Mesendoderm (in vitro differentiated cells): Measurements from ENCODE around the gene UBE2I.

ENCODE experiments used
- DNase-seq: peaks from one replicate; pipeline ENCODE4 v3.0.0; 2013
- H2AK5ac ChIP-seq: 2 replicates; pipeline ENCODE4 v1.6.1; 2013; ENCODE audit warnings: low read length, inconsistent platforms
- H2BK120ac ChIP-seq: 2 replicates; pipeline ENCODE4 v1.6.1; 2013; ENCODE audit warnings: low read depth, mild to moderate bottlenecking, low read length, moderate library complexity, mixed read lengths
- H2BK15ac ChIP-seq: replicated peaks from 2 replicates; pipeline ENCODE4 v1.6.1; 2013; ENCODE audit warnings: low read depth, mild to moderate bottlenecking, moderate library complexity
- H2BK5ac ChIP-seq: 2 replicates; pipeline ENCODE4 v1.6.1; 2013; ENCODE audit warnings: low read length, inconsistent platforms
- H3K18ac ChIP-seq: 2 replicates; pipeline ENCODE4 v1.6.1; 2013; ENCODE audit warnings: mild to moderate bottlenecking, low read length, mixed read lengths
- H3K23ac ChIP-seq: one replicate; pipeline ENCODE4 v1.6.1; 2013; ENCODE audit warnings: low read length
- H3K27ac ChIP-seq: 2 replicates; pipeline ENCODE4 v1.5.1; 2013; ENCODE audit warnings: low read depth, mild to moderate bottlenecking, inconsistent platforms, low read length, moderate library complexity
- H3K27me3 ChIP-seq: 2 replicates; pipeline ENCODE4 v1.6.1; 2013; ENCODE audit warnings: low read length, control low read depth, mild to moderate bottlenecking, inconsistent platforms; ENCODE audit not compliant: insufficient read depth, poor library complexity
- H3K36me3 ChIP-seq: 2 replicates; pipeline ENCODE4 v1.6.1; 2013; ENCODE audit warnings: low read length, inconsistent platforms; ENCODE audit not compliant: control insufficient read depth, insufficient read depth
- H3K4ac ChIP-seq: one replicate; pipeline ENCODE4 v1.6.1; 2013; ENCODE audit warnings: low read depth, mild to moderate bottlenecking, low read length, moderate library complexity
- H3K4me1 ChIP-seq: 2 replicates; pipeline ENCODE4 v1.6.1; 2013; ENCODE audit warnings: low read depth, low read length, inconsistent platforms; ENCODE audit not compliant: control insufficient read depth
- H3K4me2 ChIP-seq: 2 replicates; pipeline ENCODE4 v1.6.1; 2013; ENCODE audit warnings: low read length
- H3K4me3 ChIP-seq: 2 replicates; pipeline ENCODE4 v1.5.1; 2013; ENCODE audit warnings: mild to moderate bottlenecking, low read length
- H3K56ac ChIP-seq: one replicate; pipeline ENCODE4 v1.6.1; 2013; ENCODE audit warnings: low read length
- H3K79me1 ChIP-seq: 2 replicates; pipeline ENCODE4 v1.6.1; 2013; ENCODE audit warnings: low read length, inconsistent platforms
- H3K79me2 ChIP-seq: 2 replicates; pipeline ENCODE4 v1.6.1; 2013; ENCODE audit warnings: mild to moderate bottlenecking, low read length; ENCODE audit not compliant: control insufficient read depth, insufficient read depth
- H3K9ac ChIP-seq: 2 replicates; pipeline ENCODE4 v1.6.1; 2013; ENCODE audit warnings: low read length, inconsistent platforms
- H4K5ac ChIP-seq: one replicate; pipeline ENCODE4 v1.6.1; 2013; ENCODE audit warnings: low read length
- H4K8ac ChIP-seq: one replicate; pipeline ENCODE4 v1.6.1; 2013; ENCODE audit warnings: low read depth, mild to moderate bottlenecking, control low read depth, low read length, moderate library complexity
- WGBS: extraction: QIAGEN DNeasy Blood & Tissue Kit; methylation state at CpG from one replicate; pipeline ENCODE4 v1.1.7; 2013; ENCODE audit warnings: low lambda C conversion rate, missing lambda C conversion rate; ENCODE audit not compliant: insufficient coverage; ENCODE audit errors: extremely low coverage; 5-methylcytosine and 5-hydroxymethylcytosine counted together

UBE2I gene

DNA sequence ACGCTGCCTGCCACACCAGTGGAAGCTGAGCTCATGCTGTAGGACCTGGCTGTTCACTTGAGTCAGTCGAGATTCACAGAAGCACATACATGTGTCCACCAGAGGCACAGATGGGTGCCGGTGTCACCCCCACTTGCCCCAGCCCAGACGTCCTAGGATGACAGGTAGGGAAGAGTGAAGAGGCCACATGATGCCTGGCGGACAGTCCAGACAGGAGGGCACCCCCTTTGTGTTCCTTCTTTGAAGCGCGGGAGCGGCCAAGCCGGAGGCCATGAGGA lies 8.8 kb downstream of the UBE2I start:
- H3K79me1 ChIP-seq: peaks cover 26% of the 10 kb centered on the region
- H3K9ac ChIP-seq: no peak overlapping the region
- H3K23ac ChIP-seq: no peak overlapping the region
- H3K27ac ChIP-seq: no peak overlapping the region
- H2BK5ac ChIP-seq: no peak overlapping the region
- H3K56ac ChIP-seq: no peak overlapping the region
- H3K18ac ChIP-seq: no peak overlapping the region
- H3K4me1 ChIP-seq: no peaks in the 10 kb centered on the region
- no peak overlapping the region for H2BK120ac ChIP-seq
- no peak overlapping the region for H2AK5ac ChIP-seq
- H3K36me3 ChIP-seq: peaks cover 37% of the 10 kb centered on the region
- H3K79me2 ChIP-seq: peaks cover 31% of the 10 kb centered on the region
- no peak overlapping the region for H2BK15ac ChIP-seq
- H3K27me3 ChIP-seq: no peaks in the 10 kb centered on the region
- H3K4me2 ChIP-seq: no peak overlapping the region
- no peak for DNase-seq
- no peak overlapping the region for H4K8ac ChIP-seq
- no CpG with 5 or more reads among the region's 9 CpGs for WGBS
- H4K5ac ChIP-seq: no peak overlapping the region
- no peak overlapping the region for H3K4ac ChIP-seq
- no peak overlapping the region for H3K4me3 ChIP-seq

DNA sequence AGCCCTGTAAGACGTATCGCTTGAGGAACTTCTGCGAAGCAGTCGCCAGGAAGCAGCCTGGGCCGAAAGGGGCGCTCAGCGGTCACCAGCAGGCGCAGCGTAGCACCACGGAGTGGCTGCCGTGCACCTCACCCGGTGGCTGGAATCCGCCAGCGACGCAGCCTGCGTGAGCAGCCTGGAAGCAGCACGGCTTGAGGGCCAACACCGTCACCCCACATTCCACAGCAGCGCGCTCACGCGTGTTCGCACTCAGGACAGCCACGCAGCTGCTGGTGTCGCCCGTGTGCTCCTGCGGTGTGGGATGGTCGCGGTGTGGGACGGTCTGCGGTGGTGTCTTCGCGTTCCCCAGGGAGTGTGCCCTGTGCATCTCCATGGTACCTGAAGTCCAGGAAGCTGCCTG lies 9.6 kb downstream of the UBE2I start:
- Histone ChIP-seq H4K5ac (no peak overlapping the region), H3K36me3 (peaks cover 37% of the 10 kb centered on the region), H3K23ac (no peak overlapping the region), H2BK15ac (no peak overlapping the region), H3K27ac (no peak overlapping the region), H2BK120ac (no peak overlapping the region), H4K8ac (no peak overlapping the region), H3K56ac (no peak overlapping the region), H3K79me1 (peaks cover 24% of the 10 kb centered on the region), H3K4me3 (no peak overlapping the region), H3K4me1 (no peaks in the 10 kb centered on the region), H3K27me3 (no peaks in the 10 kb centered on the region), H2BK5ac (no peak overlapping the region), H2AK5ac (no peak overlapping the region), H3K4me2 (no peak overlapping the region), H3K9ac (no peak overlapping the region), H3K79me2 (peaks cover 23% of the 10 kb centered on the region), H3K4ac (no peak overlapping the region), H3K18ac (no peak overlapping the region)
- no CpG with 5 or more reads among the region's 33 CpGs for WGBS
- DNase-seq: no peak

DNA sequence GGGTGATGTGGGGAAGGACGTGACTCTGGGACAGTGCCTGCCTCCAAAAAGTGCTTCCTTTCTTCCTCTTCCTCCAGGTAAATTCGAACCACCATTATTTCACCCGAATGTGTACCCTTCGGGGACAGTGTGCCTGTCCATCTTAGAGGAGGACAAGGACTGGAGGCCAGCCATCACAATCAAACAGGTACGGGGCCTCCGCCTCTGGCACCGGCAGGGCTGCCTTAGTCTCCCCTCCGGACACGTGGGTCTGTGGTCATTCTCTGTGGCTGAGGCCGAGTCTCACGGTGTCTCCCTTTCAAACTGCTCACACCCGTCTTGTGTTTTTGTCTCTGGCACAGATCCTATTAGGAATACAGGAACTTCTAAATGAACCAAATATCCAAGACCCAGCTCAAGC lies 10.7 kb downstream of the UBE2I start:
- H3K9ac ChIP-seq: no peak overlapping the region
- peaks cover 35% of the 10 kb centered on the region for H3K36me3 ChIP-seq

DNA sequence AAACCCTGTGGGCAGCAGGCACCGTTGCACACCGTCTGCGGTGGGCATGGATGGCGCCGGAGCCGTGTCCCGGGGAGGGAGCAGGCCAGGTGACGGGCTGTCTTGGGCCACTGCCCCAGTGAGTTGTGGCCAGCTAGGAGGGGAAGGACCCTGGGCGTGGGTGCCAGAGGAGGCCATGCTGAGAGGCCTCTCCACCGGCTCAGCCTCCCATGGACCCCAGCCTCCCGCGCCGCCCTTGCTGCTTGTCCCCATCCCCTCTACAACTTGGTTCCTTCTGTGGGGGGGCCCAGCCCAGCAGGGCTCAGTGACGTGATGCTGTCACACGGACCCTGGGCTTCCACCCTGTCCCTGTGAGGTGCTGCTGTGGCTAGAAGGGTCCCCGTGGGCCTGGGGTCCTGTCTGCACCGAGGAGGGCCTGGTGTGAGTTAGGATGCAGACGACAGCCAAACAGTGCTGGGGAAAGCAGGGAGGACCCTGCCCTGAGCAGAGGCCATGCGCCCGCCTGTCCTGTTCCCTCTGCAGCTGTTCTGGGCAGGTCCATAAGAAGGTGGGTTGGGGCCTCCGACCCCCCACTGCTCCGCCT lies 11.3 kb downstream of the UBE2I start:
- peaks cover 21% of the 10 kb centered on the region for H3K79me1 ChIP-seq
- H3K9ac ChIP-seq: no peak overlapping the region
- no peak overlapping the region for H3K4me3 ChIP-seq
- no peak overlapping the region for H2BK120ac ChIP-seq
- H3K18ac ChIP-seq: no peak overlapping the region
- no peak overlapping the region for H3K27ac ChIP-seq
- H4K8ac ChIP-seq: no peak overlapping the region
- no CpG with 5 or more reads among the region's 22 CpGs for WGBS
- no peaks in the 10 kb centered on the region for H3K27me3 ChIP-seq
- H4K5ac ChIP-seq: no peak overlapping the region
- H3K4me1 ChIP-seq: no peaks in the 10 kb centered on the region
- H3K4me2 ChIP-seq: no peak overlapping the region
- H2BK5ac ChIP-seq: no peak overlapping the region
- peaks cover 31% of the 10 kb centered on the region for H3K36me3 ChIP-seq
- no peak overlapping the region for H3K4ac ChIP-seq
- no peak overlapping the region for H2BK15ac ChIP-seq
- H3K56ac ChIP-seq: no peak overlapping the region
- H3K23ac ChIP-seq: no peak overlapping the region
- H3K79me2 ChIP-seq: peaks cover 10% of the 10 kb centered on the region
- H2AK5ac ChIP-seq: no peak overlapping the region
- DNase-seq: no peak

More for the DNA sequence above, 10.7 kb downstream of the UBE2I start:
- Histone ChIP-seq H3K23ac (no peak overlapping the region), H4K8ac (no peak overlapping the region), H2BK5ac (no peak overlapping the region), H3K4ac (no peak overlapping the region), H3K56ac (no peak overlapping the region), H3K27me3 (no peaks in the 10 kb centered on the region), H3K4me1 (no peaks in the 10 kb centered on the region), H2AK5ac (no peak overlapping the region), H2BK15ac (no peak overlapping the region), H3K27ac (no peak overlapping the region), H3K18ac (no peak overlapping the region), H3K4me2 (no peak overlapping the region), H3K79me2 (peaks cover 13% of the 10 kb centered on the region), H3K4me3 (no peak overlapping the region), H2BK120ac (no peak overlapping the region), H4K5ac (no peak overlapping the region), H3K79me1 (peaks cover 22% of the 10 kb centered on the region)
- WGBS: no CpG with 5 or more reads among the region's 12 CpGs
- DNase-seq: no peak

DNA sequence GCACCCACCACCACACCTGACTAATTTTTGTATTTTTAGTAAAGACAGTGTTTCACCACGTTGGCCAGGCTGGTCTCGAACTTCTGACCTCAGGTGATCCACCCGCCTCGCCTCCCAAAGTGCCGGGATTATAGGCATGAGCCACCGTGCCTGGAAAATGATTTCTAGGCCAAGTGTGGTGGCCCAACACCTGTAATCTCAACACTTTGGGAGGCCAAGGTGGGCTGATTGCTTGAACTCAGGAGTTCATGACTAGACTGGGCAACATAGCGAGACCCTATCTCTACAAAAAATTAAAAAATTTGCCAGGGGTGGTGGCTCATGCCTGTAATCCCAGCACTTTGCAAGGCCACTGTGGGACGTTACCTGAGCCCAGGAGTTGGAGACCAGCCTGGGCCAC lies 13.0 kb downstream of the UBE2I start:
- H3K27ac ChIP-seq: no peak overlapping the region
- peaks cover 3% of the 10 kb centered on the region for H3K79me2 ChIP-seq
- no peak for DNase-seq
- H3K36me3 ChIP-seq: peaks cover 23% of the 10 kb centered on the region
- H3K23ac ChIP-seq: no peak overlapping the region
- no peak overlapping the region for H3K18ac ChIP-seq
- no peak overlapping the region for H2BK120ac ChIP-seq
- H3K56ac ChIP-seq: no peak overlapping the region
- H4K8ac ChIP-seq: no peak overlapping the region
- no peak overlapping the region for H4K5ac ChIP-seq
- no peak overlapping the region for H2BK15ac ChIP-seq
- H3K79me1 ChIP-seq: peaks cover 12% of the 10 kb centered on the region
- H2BK5ac ChIP-seq: no peak overlapping the region
- H2AK5ac ChIP-seq: no peak overlapping the region
- no peak overlapping the region for H3K4me3 ChIP-seq
- no peak overlapping the region for H3K4me2 ChIP-seq
- H3K9ac ChIP-seq: no peak overlapping the region
- no peaks in the 10 kb centered on the region for H3K27me3 ChIP-seq
- H3K4ac ChIP-seq: no peak overlapping the region
- no CpG with 5 or more reads among the region's 8 CpGs for WGBS
- no peaks in the 10 kb centered on the region for H3K4me1 ChIP-seq
